ENCODE data around the gene KMT5B.
A peak's percentile ranks its signal among the peaks of the same experiment; 100 is the strongest.
"Not testable (repeated sequence)": the region's sequence is repeated elsewhere in the genome, so short reads cannot be mapped to it uniquely, and the experiment has no call there.

The KMT5B gene

GRCh38 chr11:68213135-68213515, at the start of gene KMT5B:
TSS of gene KMT5B (minus strand) at chr11:68213296. CDS start at chr11:68190076, 23,220 bp downstream.
- DNase-seq (ENCODE audit: low read depth), result peak; percentile 52

- DNase-seq (ENCODE audit: low read depth), result no peak
Observed at GRCh38 chr11:68262544-68262827, 49.4 kb upstream of the KMT5B start.

- no peak for DNase-seq (ENCODE audit: low read depth)
Observed at GRCh38 chr11:68261749-68262543, 48.9 kb upstream of the KMT5B start.

- no peak for DNase-seq (ENCODE audit: low read depth)
Observed at GRCh38 chr11:68261006-68261405, 47.9 kb upstream of the KMT5B start.

GRCh38 chr11:68260484-68260883, 47.4 kb upstream of the KMT5B start:
- DNase-seq (ENCODE audit: low read depth), result no peak

GRCh38 chr11:68259122-68259959, 46.2 kb upstream of the KMT5B start:
- DNase-seq (ENCODE audit: low read depth), result no peak

- DNase-seq (ENCODE audit: low read depth), result no peak
Observed at GRCh38 chr11:68258363-68258765, 45.3 kb upstream of the KMT5B start.

GRCh38 chr11:68257477-68258362, 44.6 kb upstream of the KMT5B start:
- peak; percentile 85 for DNase-seq (ENCODE audit: low read depth)

GRCh38 chr11:68256331-68256741, 43.2 kb upstream of the KMT5B start:
- peak; percentile 50 for DNase-seq (ENCODE audit: low read depth)

GRCh38 chr11:68255526-68255925, 42.4 kb upstream of the KMT5B start:
- DNase-seq (ENCODE audit: low read depth), result no peak

- DNase-seq (ENCODE audit: low read depth), result no peak
Observed at GRCh38 chr11:68254421-68254820, 41.3 kb upstream of the KMT5B start.

GRCh38 chr11:68251765-68252164, 38.7 kb upstream of the KMT5B start:
- DNase-seq (ENCODE audit: low read depth), result no peak

- DNase-seq (ENCODE audit: low read depth), result not testable (repeated sequence)
Observed at GRCh38 chr11:68244912-68245311, 31.8 kb upstream of the KMT5B start.

GRCh38 chr11:68243847-68244246, 30.8 kb upstream of the KMT5B start:
- not testable (repeated sequence) for DNase-seq (ENCODE audit: low read depth)

- no peak for DNase-seq (ENCODE audit: low read depth)
Observed at GRCh38 chr11:68242616-68243015, 29.5 kb upstream of the KMT5B start.

GRCh38 chr11:68231621-68232020, 18.5 kb upstream of the KMT5B start:
- no peak for DNase-seq (ENCODE audit: low read depth)

- no peak for DNase-seq (ENCODE audit: low read depth)
Observed at GRCh38 chr11:68229601-68230000, 16.5 kb upstream of the KMT5B start.

GRCh38 chr11:68226421-68226820, 13.3 kb upstream of the KMT5B start:
- no peak for DNase-seq (ENCODE audit: low read depth)

- no peak for DNase-seq (ENCODE audit: low read depth)
Observed at GRCh38 chr11:68224606-68225005, 11.5 kb upstream of the KMT5B start.

GRCh38 chr11:68223275-68223674, 10.2 kb upstream of the KMT5B start:
- no peak for DNase-seq (ENCODE audit: low read depth)

GRCh38 chr11:68221406-68221805, 8.3 kb upstream of the KMT5B start:
- DNase-seq (ENCODE audit: low read depth), result no peak

- DNase-seq (ENCODE audit: low read depth), result no peak
Observed at GRCh38 chr11:68216171-68216938, 3.3 kb upstream of the KMT5B start.
